GM19240 (cell line): Measurements from ENCODE around the gene VTI1A.

Experiments
- DNase-seq: peaks from one replicate; pipeline ENCODE4 v3.0.0; 2011; ENCODE audit warnings: low spot score; ENCODE audit not compliant: insufficient read length

The VTI1A gene

GRCh38 chr10:112779025-112779770, 332.2 kb downstream of the VTI1A start:
- DNase-seq = no peak

- DNase-seq = no peak
These were observed 335.3 kb downstream of the VTI1A start for GRCh38 chr10:112782200-112782907.

GRCh38 chr10:112783351-112784021, 336.5 kb downstream of the VTI1A start:
- DNase-seq = no peak

- DNase-seq = no peak
These were observed 337.0 kb downstream of the VTI1A start for GRCh38 chr10:112784022-112784461.

GRCh38 chr10:112785089-112785488, 338.1 kb downstream of the VTI1A start:
- DNase-seq = no peak

GRCh38 chr10:112789248-112789647, 342.2 kb downstream of the VTI1A start:
- no peak for DNase-seq

GRCh38 chr10:112790030-112790429, 343.0 kb downstream of the VTI1A start:
- no peak for DNase-seq

- DNase-seq = no peak
These were observed 343.9 kb downstream of the VTI1A start for GRCh38 chr10:112790921-112791320.

GRCh38 chr10:112791447-112791846, 344.4 kb downstream of the VTI1A start:
- DNase-seq = no peak

- DNase-seq = no peak
These were observed 345.6 kb downstream of the VTI1A start for GRCh38 chr10:112792487-112793201.

- no peak for DNase-seq
These were observed 346.3 kb downstream of the VTI1A start for GRCh38 chr10:112793202-112793921.

GRCh38 chr10:112794201-112794600, 347.2 kb downstream of the VTI1A start:
- no peak for DNase-seq

- no peak for DNase-seq
These were observed 348.1 kb downstream of the VTI1A start for GRCh38 chr10:112795067-112795466.

- no peak for DNase-seq
These were observed 350.2 kb downstream of the VTI1A start for GRCh38 chr10:112797197-112797596.

- no peak for DNase-seq
These were observed 350.8 kb downstream of the VTI1A start for GRCh38 chr10:112797855-112798254.

GRCh38 chr10:112799038-112799437, 352.0 kb downstream of the VTI1A start:
- DNase-seq = no peak

GRCh38 chr10:112799726-112800510, 352.9 kb downstream of the VTI1A start:
- DNase-seq = no peak

GRCh38 chr10:112801004-112801403, 354.0 kb downstream of the VTI1A start:
- DNase-seq = no peak

- DNase-seq = no peak
These were observed 354.7 kb downstream of the VTI1A start for GRCh38 chr10:112801748-112802147.

- no peak for DNase-seq
These were observed 355.5 kb downstream of the VTI1A start for GRCh38 chr10:112802411-112803022.
